ENCODE data around the gene TNFRSF17.
"Not testable (repeated sequence)": the region's sequence is repeated elsewhere in the genome, so short reads cannot be mapped to it uniquely, and the experiment has no call there.

TNFRSF17 gene

DNA sequence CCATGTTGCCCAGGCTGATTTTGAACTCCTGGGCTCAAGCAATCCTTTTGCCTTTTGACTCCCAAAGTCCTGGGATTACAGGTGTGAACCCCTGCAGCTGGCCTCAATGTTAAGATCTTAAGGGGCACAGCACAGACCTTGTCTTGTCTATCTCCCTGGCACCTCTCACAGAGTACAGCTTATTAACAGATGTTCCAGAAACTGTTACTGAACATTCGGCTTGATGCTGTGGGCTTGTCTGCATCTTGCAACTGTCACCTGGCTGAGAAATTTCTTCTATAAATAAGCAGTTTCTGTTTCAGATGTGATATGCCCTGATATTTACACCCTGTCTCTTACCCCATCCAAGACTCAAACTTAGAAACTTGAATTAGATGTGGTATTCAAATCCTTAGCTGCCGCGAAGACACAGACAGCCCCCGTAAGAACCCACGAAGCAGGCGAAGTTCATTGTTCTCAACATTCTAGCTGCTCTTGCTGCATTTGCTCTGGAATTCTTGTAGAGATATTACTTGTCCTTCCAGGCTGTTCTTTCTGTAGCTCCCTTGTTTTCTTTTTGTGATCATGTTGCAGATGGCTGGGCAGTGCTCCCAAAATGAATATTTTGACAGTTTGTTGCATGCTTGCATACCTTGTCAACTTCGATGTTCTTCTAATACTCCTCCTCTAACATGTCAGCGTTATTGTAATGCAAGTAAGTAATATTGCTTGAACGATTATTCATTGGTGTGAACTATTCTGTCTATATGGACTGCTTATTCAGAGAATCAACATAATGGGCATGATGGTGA, at the start of gene TNFRSF17:
Gene TNFRSF17, plus strand, starts transcription at position 450 of the 791 bp plus-strand sequence. Its CDS starts 115 bp downstream, at position 565.
- DNase-seq (ENCODE audit: extremely low read depth, low read depth) = no peak
- no peak within 1 kb of the TSS for H3K4me3 ChIP-seq (replicated peaks; ENCODE audit: low read depth, low read length)
- TF ChIP-seq, protein P1, sequence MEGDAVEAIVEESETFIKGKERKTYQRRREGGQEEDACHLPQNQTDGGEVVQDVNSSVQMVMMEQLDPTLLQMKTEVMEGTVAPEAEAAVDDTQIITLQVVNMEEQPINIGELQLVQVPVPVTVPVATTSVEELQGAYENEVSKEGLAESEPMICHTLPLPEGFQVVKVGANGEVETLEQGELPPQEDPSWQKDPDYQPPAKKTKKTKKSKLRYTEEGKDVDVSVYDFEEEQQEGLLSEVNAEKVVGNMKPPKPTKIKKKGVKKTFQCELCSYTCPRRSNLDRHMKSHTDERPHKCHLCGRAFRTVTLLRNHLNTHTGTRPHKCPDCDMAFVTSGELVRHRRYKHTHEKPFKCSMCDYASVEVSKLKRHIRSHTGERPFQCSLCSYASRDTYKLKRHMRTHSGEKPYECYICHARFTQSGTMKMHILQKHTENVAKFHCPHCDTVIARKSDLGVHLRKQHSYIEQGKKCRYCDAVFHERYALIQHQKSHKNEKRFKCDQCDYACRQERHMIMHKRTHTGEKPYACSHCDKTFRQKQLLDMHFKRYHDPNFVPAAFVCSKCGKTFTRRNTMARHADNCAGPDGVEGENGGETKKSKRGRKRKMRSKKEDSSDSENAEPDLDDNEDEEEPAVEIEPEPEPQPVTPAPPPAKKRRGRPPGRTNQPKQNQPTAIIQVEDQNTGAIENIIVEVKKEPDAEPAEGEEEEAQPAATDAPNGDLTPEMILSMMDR (IDR thresholded peaks at IDR 0.05; ENCODE audit: low read depth, low read length, missing control alignments) = no peak

DNA sequence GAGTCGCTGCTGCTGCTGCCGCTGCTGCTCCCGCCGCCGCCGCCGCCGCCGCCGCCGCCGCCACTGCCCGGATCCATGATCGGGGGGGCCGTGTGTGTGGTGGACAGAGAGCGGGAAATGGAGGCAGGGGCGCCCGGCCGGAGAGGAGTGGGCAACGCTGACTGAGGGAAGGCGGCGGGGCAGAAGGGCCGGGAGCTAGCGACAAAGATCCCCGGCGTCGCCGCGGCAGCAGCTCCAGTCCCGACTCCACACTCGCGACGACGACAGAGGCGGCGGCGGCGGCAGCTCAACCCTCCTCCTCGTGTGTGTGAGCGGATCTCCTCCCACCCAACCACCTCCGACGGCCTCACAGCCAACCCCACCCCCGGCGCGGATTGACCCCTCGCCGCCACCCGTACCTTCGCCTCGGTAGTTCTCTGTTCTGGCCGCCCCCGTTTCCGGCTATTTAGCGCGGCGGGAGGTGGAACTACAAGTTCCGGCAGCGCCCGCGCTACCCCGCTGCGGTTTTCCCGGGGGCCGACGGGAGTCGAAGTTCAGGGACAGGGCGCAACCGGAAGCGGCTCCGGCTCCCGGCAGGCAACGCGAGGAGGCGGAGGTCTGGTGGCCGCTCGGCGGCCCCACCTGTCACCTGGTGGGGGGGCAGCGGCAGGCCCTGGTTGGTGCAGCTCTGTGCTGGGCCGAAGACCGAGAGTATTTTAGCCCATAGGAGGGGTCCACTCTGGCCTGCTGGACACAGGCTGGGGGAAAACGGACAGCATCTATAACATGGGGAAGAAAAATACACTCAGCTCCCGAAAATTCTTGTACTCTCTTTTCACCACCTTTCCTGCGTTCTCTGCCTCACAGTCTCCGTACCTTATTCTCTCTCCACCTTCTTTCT, 49.1 kb upstream of the TNFRSF17 start, which contains the start of gene GSPT1:
Gene GSPT1, minus strand, starts transcription at position 313 of the 880 bp plus-strand sequence. Its CDS starts 236 bp downstream, at position 77.
- H3K4me3 ChIP-seq (replicated peaks; ENCODE audit: low read depth, low read length) = peak within 1 kb of the TSS; percentile 57
- TF ChIP-seq, protein P1 (IDR thresholded peaks at IDR 0.05; ENCODE audit: low read depth, low read length, missing control alignments) = no peak
- peak; percentile 88 for DNase-seq (ENCODE audit: extremely low read depth, low read depth)

DNA sequence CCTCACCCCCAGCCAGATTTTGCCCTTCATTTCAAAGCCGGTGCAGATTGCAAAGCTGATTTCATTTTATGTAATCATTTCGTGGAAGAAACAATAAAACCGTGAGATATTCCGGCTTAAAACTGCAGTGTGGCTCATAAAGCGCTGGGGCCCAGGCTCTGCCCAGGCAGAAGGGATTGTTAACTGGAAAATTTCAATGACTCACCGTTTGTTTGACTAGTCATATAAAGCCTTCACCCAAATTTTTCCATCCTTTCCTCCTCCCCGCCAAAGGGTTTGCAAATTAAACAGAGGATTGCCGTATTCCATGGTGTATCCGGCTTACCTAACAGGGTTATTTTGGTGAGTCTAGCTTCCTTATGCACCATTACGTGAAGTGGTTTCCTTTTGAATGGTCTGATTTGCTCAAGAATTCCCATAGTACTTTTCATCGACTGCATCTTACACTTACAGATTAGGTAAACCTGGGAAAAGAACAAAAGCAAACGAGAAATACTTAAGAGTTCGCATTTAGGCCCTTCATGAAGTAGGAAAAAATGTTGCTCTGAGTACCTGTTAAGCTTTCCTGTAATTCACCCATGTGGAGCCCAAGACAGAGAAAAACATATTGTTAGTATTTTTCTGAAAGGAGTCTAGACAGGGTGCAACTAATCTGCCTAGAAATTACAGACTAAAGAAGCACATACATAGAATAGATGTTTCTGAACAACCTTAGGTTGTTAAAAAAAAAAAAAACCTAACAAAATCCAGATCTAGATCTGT, 48.3 kb upstream of the TNFRSF17 start:
- TF ChIP-seq, protein P1 (IDR thresholded peaks at IDR 0.05; ENCODE audit: low read depth, low read length, missing control alignments) = no peak
- H3K4me3 ChIP-seq (replicated peaks; ENCODE audit: low read depth, low read length) = peak overlapping the region; percentile 57
- no peak for DNase-seq (ENCODE audit: extremely low read depth, low read depth)

DNA sequence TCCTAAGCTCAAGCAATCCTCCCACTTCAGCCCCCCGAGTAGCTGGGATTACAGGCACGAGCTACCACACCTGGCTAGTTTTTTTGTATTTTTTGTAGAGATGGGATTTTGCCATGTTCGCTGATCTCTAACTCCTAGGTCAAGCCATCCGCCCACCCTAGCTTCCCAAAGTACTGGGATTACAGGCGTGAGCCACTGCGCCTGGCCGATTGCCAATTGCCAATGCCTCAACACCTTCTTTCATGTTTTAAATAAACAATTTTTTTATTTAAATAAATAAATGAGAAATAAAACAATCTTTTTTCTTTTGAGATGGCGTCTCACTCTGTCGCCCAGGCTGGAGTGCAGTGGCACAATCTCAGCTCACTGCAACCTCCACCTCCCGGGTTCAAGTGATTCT, 41.0 kb upstream of the TNFRSF17 start:
- H3K4me3 ChIP-seq (replicated peaks; ENCODE audit: low read depth, low read length); DNase-seq (ENCODE audit: extremely low read depth, low read depth): not testable (repeated sequence)

DNA sequence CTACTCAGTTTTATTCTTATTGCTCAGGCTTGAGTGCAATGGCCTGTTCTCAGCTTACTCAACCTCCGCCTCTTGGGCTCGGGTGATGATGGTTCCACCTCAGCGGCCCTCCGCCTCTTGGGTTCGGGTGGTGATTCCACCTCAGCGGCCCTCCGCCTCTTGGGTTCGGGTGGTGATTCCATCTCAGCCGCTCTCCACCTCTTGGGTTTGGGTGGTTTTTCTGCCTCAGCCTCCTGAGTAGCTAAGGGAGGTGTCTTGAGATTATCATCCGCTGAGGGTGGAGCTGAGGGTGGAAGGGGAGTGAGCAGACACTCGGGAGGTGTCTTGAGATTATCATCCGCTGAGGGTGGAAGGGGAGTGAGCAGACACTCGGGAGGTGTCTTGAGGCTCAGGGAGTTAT, 37.7 kb upstream of the TNFRSF17 start:
- not testable (repeated sequence) for H3K4me3 ChIP-seq (replicated peaks; ENCODE audit: low read depth, low read length); DNase-seq (ENCODE audit: extremely low read depth, low read depth)

DNA sequence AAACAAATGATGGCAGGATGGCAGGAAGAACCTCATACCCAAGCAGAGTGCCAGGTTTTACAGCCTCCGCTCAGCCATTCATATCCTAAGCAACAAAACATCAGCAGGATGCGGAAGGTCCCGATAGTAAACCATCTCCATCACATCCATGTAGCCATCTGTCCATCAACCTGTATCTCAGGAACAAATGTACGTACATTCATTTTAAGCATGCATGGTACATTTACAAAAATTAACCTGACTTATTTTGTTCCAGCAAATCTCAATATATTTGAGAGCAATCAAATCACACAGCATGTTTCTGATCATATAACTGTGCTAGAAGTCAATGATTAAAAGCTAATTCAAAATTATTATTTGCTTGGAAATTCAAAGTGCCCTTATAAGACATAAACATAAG, 23.1 kb upstream of the TNFRSF17 start, which contains the start of gene NPIPB2:
Gene NPIPB2, minus strand, starts transcription at position 101 of the 400 bp plus-strand sequence. Its CDS starts 0 bp downstream, at position 101.
- not testable (repeated sequence) for H3K4me3 ChIP-seq (replicated peaks; ENCODE audit: low read depth, low read length); DNase-seq (ENCODE audit: extremely low read depth, low read depth)

DNA sequence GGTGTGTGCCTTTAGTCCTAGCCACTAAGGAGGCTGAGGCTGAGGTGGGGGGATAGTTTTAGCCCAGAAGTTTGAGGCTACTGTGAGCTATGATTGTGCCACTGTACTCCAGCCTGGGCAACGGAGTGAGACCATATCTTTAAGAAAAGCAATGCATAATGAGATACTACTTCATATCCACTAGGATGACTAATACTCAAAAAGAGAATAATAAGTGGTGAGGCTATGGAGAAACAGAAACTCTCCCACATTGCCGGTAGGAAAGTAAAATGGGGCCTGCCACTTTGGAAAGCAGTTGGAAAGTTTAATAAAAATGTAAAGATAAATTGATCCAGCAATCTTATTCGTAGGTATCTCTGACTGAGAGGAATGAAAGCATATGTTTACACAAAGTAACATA, 18.6 kb upstream of the TNFRSF17 start:
- TF ChIP-seq, protein P1 (IDR thresholded peaks at IDR 0.05; ENCODE audit: low read depth, low read length, missing control alignments) = no peak
- no peak for DNase-seq (ENCODE audit: extremely low read depth, low read depth)

More for the DNA sequence above, 18.6 kb upstream of the TNFRSF17 start:
- H3K4me3 ChIP-seq (replicated peaks; ENCODE audit: low read depth, low read length) = no peak overlapping the region

All from HFF-Myc (cell line).